ENCODE results near the gene SUN3.

Gene SUN3

DNA sequence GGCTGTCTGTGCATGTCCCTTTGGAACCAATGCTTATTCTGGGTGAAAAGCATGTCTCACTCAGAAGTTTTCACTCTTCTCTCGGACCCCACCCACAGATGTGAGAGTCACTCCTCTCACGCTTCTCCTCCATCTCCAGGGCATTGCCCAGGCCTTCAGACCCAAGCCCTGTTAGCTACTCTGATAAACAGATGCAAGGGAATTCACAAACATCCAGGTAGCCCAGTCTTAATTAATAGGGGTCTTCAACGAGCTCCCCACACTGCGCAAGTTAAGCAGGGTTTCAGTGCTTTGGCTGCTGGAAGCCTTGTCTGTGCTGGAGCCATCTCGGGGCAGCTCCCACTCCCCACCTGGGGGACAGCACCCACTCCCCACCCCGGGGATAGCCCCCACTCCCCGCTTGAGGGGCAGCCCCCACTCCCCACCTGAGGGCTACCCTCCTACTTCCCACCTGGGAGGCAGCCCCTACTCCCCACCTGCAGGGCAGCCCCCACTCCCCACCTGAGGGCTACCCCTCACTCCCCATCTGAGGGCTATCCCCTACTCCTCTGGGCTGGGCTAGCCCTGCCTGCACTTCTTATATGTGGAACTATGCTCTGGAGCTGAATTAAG is 89.4 kb downstream of the SUN3 start:
- in situ Hi-C loops (cut with HindIII; ENCODE audit: low sequenced_read_pairs), result no loop called here
- no peak overlapping the region for H3K4me3 ChIP-seq (ENCODE audit: low read depth, low read length)
- DNase-seq (ENCODE audit: low read depth, low spot score), result no peak
- TF ChIP-seq, protein P1, sequence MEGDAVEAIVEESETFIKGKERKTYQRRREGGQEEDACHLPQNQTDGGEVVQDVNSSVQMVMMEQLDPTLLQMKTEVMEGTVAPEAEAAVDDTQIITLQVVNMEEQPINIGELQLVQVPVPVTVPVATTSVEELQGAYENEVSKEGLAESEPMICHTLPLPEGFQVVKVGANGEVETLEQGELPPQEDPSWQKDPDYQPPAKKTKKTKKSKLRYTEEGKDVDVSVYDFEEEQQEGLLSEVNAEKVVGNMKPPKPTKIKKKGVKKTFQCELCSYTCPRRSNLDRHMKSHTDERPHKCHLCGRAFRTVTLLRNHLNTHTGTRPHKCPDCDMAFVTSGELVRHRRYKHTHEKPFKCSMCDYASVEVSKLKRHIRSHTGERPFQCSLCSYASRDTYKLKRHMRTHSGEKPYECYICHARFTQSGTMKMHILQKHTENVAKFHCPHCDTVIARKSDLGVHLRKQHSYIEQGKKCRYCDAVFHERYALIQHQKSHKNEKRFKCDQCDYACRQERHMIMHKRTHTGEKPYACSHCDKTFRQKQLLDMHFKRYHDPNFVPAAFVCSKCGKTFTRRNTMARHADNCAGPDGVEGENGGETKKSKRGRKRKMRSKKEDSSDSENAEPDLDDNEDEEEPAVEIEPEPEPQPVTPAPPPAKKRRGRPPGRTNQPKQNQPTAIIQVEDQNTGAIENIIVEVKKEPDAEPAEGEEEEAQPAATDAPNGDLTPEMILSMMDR (IDR thresholded peaks at IDR 0.05; ENCODE audit: low read depth, low read length), result no peak

- TF ChIP-seq, protein P1 (IDR thresholded peaks at IDR 0.05; ENCODE audit: low read depth, low read length), result peak; percentile 7
Observed at GRCh38 chr7:47938574-47939165, 90.2 kb downstream of the SUN3 start.

GRCh38 chr7:47937711-47938573 is 91.0 kb downstream of the SUN3 start:
- TF ChIP-seq, protein P1 (IDR thresholded peaks at IDR 0.05; ENCODE audit: low read depth, low read length), result no peak
- DNase-seq (ENCODE audit: low read depth, low spot score), result no peak
- H3K4me3 ChIP-seq (ENCODE audit: low read depth, low read length), result no peak overlapping the region
- in situ Hi-C loops (cut with HindIII; ENCODE audit: low sequenced_read_pairs), result no loop called here

More at GRCh38 chr7:47938574-47939165, 90.2 kb downstream of the SUN3 start:
- DNase-seq (ENCODE audit: low read depth, low spot score), result no peak
- H3K4me3 ChIP-seq (ENCODE audit: low read depth, low read length), result no peak overlapping the region
- in situ Hi-C loops (cut with HindIII; ENCODE audit: low sequenced_read_pairs), result no loop called here
